Endothelial cell of umbilical vein (primary cell): ENCODE data around the gene SZT2.
"Not testable (repeated sequence)": the region's sequence is repeated elsewhere in the genome, so short reads cannot be mapped to it uniquely, and the experiment has no call there.

ENCODE experiments used
- EZH2 ChIP-seq: IDR thresholded peaks from 2 replicates; pipeline ENCODE4 v1.6.1; 2012; ENCODE audit warnings: borderline replicate concordance, low read depth, mild to moderate bottlenecking, moderate library complexity, low read length, inconsistent platforms; ENCODE audit not compliant: severe bottlenecking
- FOS ChIP-seq: IDR thresholded peaks from 2 replicates; pipeline ENCODE4 v1.6.1; 2011; ENCODE audit warnings: mild to moderate bottlenecking, low read length, moderate library complexity, borderline replicate concordance; ENCODE audit not compliant: insufficient read depth
- JUN ChIP-seq: IDR thresholded peaks from 2 replicates; pipeline ENCODE4 v1.6.1; 2011; ENCODE audit warnings: borderline replicate concordance, low read depth; ENCODE audit not compliant: insufficient read length, insufficient read depth
- MAX ChIP-seq: IDR thresholded peaks from 2 replicates; pipeline ENCODE4 v1.6.1; 2011; ENCODE audit not compliant: insufficient read depth, insufficient read length
- POLR2A ChIP-seq: IDR thresholded peaks from 2 replicates; pipeline ENCODE4 v1.6.1; 2012; ENCODE audit warnings: low read depth, mild to moderate bottlenecking, control low read depth, low read length
- TF ChIP-seq, protein P1 (sequence below), 2 donors: IDR thresholded peaks; 1 replicate in 1 of 2; 2 replicates in 1 of 2; pipeline ENCODE4 v1.5.1; 2011; ENCODE audit warnings: low read length in 2 of 2, mild to moderate bottlenecking in 2 of 2, moderate library complexity in 2 of 2, control low read depth in 1 of 2, inconsistent platforms in 1 of 2, low read depth in 1 of 2; ENCODE audit not compliant: insufficient read depth in 1 of 2; ENCODE audit errors: extremely low read depth in 1 of 2

DNA sequence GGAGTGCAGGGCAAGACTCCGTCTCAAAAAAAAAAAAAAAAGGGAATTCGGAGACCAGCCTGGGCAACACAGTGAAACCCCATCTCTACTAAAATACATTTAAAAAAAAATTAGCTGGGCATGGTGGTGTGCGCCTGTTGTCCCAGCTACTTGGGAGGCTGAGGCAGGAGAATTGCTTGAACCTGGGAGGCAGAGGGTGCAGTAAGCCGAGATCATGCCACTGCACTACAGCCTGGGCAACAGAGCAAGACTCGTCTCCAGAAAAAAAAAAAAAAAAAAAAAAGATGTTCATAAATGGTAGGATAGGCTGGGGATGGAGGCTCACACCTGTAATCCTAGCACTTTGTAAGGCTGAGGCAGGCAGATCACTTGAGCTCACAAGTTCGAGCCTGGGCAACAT is 19.9 kb upstream of the SZT2 start:
- TF ChIP-seq, protein P1, sequence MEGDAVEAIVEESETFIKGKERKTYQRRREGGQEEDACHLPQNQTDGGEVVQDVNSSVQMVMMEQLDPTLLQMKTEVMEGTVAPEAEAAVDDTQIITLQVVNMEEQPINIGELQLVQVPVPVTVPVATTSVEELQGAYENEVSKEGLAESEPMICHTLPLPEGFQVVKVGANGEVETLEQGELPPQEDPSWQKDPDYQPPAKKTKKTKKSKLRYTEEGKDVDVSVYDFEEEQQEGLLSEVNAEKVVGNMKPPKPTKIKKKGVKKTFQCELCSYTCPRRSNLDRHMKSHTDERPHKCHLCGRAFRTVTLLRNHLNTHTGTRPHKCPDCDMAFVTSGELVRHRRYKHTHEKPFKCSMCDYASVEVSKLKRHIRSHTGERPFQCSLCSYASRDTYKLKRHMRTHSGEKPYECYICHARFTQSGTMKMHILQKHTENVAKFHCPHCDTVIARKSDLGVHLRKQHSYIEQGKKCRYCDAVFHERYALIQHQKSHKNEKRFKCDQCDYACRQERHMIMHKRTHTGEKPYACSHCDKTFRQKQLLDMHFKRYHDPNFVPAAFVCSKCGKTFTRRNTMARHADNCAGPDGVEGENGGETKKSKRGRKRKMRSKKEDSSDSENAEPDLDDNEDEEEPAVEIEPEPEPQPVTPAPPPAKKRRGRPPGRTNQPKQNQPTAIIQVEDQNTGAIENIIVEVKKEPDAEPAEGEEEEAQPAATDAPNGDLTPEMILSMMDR (IDR thresholded peaks at IDR 0.05; ENCODE audit: extremely low read depth in 1 of 2, insufficient read depth in 1 of 2, low read depth in 1 of 2, low read length in 2 of 2) = not testable (repeated sequence)
- not testable (repeated sequence) for TF ChIP-seq POLR2A, JUN, MAX, EZH2, FOS
